T-helper 17 cell (primary cell): Measurements from ENCODE around the gene ZNF804B. TPM values are rescaled to one million over a fixed set of nuclear protein-coding genes. Genes with fewer than 3 reads are reported as not detected.

Experiments used
- ATAC-seq: fragments of 150-1000 bp; cut with Tn5 transposase; 2 replicates; pipeline ENCODE4 v1.10.0; 2021; ENCODE audit warnings: mild to moderate bottlenecking, moderate library complexity
- DNase-seq, 3 donors: peaks; one replicate each; pipeline versions ENCODE4 v3.0.0 to v3.0.0-alpha.2; 2020 to 2021
- H3K9me3 ChIP-seq: one replicate; pipeline ENCODE4 v1.7.0; 2013; ENCODE audit warnings: low read length, mild to moderate bottlenecking; ENCODE audit not compliant: control insufficient read depth, poor library complexity, severe bottlenecking
- H3K27ac Mint-ChIP-seq: one replicate; pipeline ENCODE4 v1.8.0; 2022; ENCODE audit warnings: mild to moderate bottlenecking, moderate library complexity, mixed read lengths
- H3K27me3 Mint-ChIP-seq: one replicate; pipeline ENCODE4 v1.8.0; 2022; ENCODE audit warnings: mixed read lengths
- H3K36me3 Mint-ChIP-seq: one replicate; pipeline ENCODE4 v1.8.0; 2022; ENCODE audit warnings: low read depth, mixed read lengths
- H3K4me1 Mint-ChIP-seq: one replicate; pipeline ENCODE4 v1.8.0; 2022; ENCODE audit warnings: mild to moderate bottlenecking, mixed read lengths
- H3K4me3 Mint-ChIP-seq: one replicate; pipeline ENCODE4 v1.8.0; 2022; ENCODE audit warnings: mild to moderate bottlenecking, moderate library complexity, mixed read lengths
- total RNA-seq, 4 donors: library from RNA in 2 of 4; stranded (reverse) in 2 of 4; gene quantifications; one replicate each; pipeline ENCODE4 v1.2.3 and lab custom pipeline; 2022 to 2026

The ZNF804B gene
- total RNA-seq, 2 donors from 2014 or later, result not detected

DNA sequence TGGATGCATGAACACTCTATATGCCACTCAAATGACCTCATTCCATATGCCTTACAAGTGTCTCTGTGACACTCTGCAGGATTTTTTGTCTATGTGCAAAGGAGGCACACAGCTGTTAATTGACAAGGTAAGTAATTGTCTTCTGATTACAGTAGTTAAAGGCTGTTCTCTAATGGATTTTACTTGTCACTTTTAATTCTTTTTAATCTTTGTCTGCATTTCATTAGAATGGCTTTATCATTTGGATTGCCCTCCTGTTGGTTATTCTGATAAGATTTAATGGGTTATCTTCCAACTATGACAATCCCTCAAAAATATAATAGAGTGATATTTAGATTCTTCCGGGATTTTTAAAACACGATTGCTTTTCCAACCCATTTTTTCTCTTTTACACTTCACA lies 326.1 kb downstream of the ZNF804B start:
- no peaks in the 10 kb centered on the region for H3K36me3 Mint-ChIP-seq
- no peak overlapping the region for H3K4me3 Mint-ChIP-seq
- no peak for ATAC-seq
- no peak overlapping the region for H3K27ac Mint-ChIP-seq
- H3K9me3 ChIP-seq, result no peaks in the 10 kb centered on the region
- DNase-seq, result no peak
- no peaks in the 10 kb centered on the region for H3K27me3 Mint-ChIP-seq
- no peaks in the 10 kb centered on the region for H3K4me1 Mint-ChIP-seq

DNA sequence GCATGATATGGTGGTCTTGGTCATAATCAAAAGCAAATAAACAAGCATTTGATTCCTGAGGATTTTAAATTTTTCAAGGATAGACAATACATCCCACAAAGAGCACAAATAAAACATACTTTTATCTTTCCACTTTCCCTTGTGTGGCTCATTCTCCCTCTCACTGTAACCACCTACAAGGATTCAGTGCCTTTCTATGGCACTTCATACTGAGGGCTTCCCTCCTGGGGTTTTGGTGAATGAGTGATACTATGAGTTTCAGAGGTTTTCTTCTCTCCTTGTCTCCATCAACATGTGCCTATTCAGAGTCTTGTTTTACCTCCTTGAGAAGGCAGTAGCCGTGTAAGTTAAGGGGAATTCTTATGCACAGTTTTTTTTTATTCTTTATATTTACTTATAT lies 332.1 kb downstream of the ZNF804B start:
- H3K9me3 ChIP-seq, result no peaks in the 10 kb centered on the region
- DNase-seq (no peak), ATAC-seq (no peak)
- Mint-ChIP-seq H3K27me3 (no peaks in the 10 kb centered on the region), H3K4me1 (no peaks in the 10 kb centered on the region), H3K36me3 (no peaks in the 10 kb centered on the region), H3K4me3 (no peak overlapping the region), H3K27ac (no peak overlapping the region)

DNA sequence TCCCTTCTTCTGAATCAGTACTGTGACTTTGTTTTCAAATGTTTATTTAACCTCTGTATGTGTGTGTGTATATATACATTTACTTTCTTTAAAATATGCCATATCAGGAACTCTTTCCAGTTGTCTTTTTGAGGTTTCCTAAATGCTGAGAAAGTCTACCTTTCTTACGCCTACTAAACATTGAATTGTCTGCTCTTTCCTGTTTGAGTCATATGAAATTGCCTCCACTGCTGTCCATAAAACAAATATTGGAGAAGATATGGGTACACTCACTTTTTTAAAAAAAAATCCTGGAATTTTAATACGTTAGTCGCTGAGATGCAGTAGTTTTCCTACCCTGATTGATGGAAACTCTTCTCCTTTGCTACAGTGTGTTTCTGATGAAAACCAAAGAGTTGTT lies 334.8 kb downstream of the ZNF804B start:
- H3K4me1 Mint-ChIP-seq, result no peaks in the 10 kb centered on the region
- no peaks in the 10 kb centered on the region for H3K27me3 Mint-ChIP-seq
- no peaks in the 10 kb centered on the region for H3K36me3 Mint-ChIP-seq
- no peak overlapping the region for H3K4me3 Mint-ChIP-seq
- DNase-seq (no peak), ATAC-seq (no peak)
- no peaks in the 10 kb centered on the region for H3K9me3 ChIP-seq
- no peak overlapping the region for H3K27ac Mint-ChIP-seq

DNA sequence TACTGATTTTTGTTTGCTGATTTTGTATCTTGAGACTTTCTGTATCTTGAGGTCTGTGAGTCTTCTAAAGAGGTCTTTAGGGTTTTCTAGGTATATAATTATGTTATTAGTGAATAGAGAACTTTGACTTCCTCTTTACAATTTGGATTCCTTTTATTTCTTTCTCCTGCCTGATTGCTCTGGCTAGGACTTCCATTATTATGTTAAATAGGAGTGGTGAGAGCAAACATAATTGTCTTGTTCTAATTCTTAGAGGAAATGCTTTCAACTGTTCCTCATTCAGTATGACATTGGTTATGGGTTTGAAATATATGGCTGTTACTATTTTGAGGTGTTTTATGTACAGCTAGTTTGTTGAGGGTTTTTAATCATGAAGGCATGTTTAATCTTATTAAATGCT lies 344.1 kb downstream of the ZNF804B start:
- Mint-ChIP-seq H3K27ac (no peak overlapping the region), H3K4me1 (no peaks in the 10 kb centered on the region), H3K27me3 (no peaks in the 10 kb centered on the region), H3K4me3 (no peak overlapping the region), H3K36me3 (no peaks in the 10 kb centered on the region)
- DNase-seq (no peak), ATAC-seq (no peak)
- no peaks in the 10 kb centered on the region for H3K9me3 ChIP-seq

DNA sequence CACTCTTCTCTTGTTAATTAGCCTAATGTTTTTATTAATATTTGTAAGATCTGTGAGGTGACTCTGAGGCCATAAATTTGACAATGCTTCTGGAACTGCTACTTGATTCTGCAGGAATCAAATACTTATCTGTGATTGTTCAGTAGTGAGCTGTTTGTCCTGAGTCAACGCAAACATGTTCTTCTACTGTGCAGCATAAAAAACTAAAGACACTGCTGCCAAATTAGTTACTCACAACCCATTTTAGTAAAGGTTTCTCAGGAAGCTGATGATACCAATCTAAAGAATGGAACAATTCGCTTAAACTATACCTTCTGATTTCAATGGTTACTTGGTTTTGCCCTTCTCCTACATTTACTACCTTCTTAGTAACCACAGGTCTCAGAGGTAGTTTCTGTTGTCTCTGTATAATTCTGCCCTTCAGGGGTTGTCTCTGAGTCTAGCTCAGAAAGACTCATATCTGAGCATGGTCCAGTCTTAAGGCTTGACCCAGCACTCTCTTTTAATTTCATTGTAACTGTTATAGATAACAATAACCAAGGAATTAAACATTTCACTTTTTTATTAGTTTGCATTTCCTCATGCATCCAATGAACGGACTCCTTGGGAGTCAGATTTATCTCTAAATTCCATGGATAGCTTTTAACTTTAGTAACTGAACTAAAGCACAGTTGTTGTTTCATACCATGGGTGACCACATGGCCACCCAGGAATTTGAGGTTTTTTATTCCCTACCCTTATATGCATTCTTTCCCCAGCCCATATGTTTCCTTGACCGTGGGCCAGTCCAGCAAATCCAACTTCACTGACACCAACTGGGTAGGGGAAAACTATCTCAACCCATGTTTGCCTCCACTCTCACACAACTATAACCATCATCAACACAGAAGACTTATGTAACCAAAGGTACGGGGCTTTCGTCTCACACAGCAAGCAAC lies 345.5 kb downstream of the ZNF804B start:
- Mint-ChIP-seq H3K36me3 (no peaks in the 10 kb centered on the region), H3K4me1 (no peaks in the 10 kb centered on the region), H3K4me3 (no peak overlapping the region), H3K27ac (no peak overlapping the region), H3K27me3 (no peaks in the 10 kb centered on the region)
- ATAC-seq, result no peak
- no peaks in the 10 kb centered on the region for H3K9me3 ChIP-seq
- no peak for DNase-seq

DNA sequence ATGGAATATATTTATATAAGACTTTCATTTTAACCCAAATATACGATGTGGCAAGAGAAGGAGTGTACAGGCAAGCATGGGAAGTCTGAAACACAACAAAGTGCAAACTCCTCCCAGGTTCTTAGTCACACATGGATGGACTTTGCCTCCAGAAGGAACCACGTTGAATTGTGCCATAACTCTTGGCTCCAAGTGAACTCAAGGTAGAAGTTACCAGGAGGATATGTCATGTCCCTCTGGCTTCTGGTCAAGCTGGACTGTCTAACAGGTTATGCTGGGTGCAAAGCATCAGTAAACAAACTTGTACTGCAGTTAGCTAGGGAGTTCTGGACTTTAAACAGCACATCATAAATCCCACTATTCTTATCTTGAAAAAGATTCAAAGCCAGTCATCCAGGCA lies 364.4 kb downstream of the ZNF804B start:
- no peaks in the 10 kb centered on the region for H3K4me1 Mint-ChIP-seq
- DNase-seq (no peak), ATAC-seq (no peak)
- no peaks in the 10 kb centered on the region for H3K36me3 Mint-ChIP-seq
- H3K4me3 Mint-ChIP-seq, result no peak overlapping the region
- H3K9me3 ChIP-seq, result no peaks in the 10 kb centered on the region
- no peaks in the 10 kb centered on the region for H3K27me3 Mint-ChIP-seq
- no peak overlapping the region for H3K27ac Mint-ChIP-seq

DNA sequence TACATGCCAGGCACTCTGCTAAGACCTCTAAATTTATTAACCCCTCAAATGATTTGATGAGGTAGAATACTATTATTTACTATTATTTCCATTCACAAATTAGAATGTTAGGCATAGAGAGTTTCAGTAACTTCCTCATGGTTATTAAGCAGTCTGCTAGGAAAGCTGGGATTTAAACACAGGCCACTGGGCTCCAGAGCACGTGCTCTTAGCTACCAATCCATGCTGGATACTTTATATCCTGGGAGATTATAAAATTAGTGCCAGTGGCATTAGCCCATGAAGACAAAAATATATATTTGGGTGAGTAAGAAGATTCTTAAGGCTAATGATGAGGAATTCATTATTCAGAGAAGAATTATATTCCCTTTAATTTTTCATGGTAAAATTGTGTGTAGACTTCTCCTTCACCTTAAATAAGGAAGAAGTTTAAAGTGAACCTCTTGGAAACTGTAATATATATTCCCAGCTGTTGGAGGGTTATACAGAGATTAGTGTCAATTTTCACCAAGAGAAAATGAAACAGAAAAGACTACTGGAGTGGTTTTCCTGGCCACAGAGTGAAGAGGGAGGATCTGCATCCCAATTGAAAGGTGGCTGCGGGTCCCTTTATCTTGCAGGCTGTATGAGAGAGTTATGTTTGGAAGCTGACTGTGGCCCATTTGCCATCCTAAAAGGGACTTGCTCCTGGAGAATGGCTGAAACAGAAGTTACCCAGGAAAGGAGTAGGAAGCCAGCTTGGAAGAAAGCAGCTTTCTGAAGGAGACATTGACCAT lies 370.3 kb downstream of the ZNF804B start:
- ATAC-seq (no peak), DNase-seq (no peak)
- H3K9me3 ChIP-seq, result no peaks in the 10 kb centered on the region
- no peaks in the 10 kb centered on the region for H3K4me1 Mint-ChIP-seq
- H3K27me3 Mint-ChIP-seq, result no peaks in the 10 kb centered on the region
- H3K4me3 Mint-ChIP-seq, result no peak overlapping the region
- no peak overlapping the region for H3K27ac Mint-ChIP-seq
- no peaks in the 10 kb centered on the region for H3K36me3 Mint-ChIP-seq

DNA sequence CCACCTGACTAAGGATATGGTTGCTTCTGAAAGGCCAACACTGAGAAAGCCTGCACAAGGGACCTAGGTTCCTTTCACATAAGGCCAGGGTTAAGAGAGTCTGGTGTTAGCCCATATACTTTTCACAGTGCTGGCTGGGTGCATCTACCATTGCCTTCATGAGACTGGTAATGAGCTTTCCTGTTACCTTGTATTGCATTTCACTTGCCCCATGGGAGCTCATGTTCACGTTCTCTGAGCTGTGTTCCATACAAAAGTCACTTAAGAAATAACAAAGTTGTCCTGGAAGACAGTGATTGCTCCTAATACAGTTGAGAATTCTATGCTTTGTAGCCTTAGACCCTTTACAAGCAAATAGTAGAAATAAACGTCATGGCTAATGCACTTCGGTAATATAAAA lies 373.9 kb downstream of the ZNF804B start:
- no peaks in the 10 kb centered on the region for H3K36me3 Mint-ChIP-seq
- H3K4me1 Mint-ChIP-seq, result no peaks in the 10 kb centered on the region
- no peaks in the 10 kb centered on the region for H3K27me3 Mint-ChIP-seq
- no peak overlapping the region for H3K27ac Mint-ChIP-seq
- H3K9me3 ChIP-seq, result no peaks in the 10 kb centered on the region
- DNase-seq (no peak), ATAC-seq (no peak)
- H3K4me3 Mint-ChIP-seq, result no peak overlapping the region

DNA sequence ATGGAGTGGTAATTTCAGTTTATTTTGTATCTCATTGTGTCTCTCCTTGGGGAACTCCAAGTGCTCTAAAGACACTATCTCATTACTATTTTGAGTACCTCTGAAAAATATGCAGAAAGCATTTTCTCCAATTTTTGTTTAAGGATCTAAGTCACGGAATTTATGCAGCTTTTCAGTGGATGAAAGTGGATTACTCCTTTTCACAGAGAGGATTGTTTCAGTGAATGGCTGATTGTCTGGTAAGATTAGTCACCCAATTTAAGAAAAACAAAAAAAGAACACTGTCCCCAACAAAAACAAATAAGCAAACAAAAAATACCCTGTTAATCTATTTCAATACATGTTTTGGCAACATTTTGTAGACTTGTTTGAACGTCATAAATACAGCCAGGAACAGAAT lies 374.3 kb downstream of the ZNF804B start:
- Mint-ChIP-seq H3K27me3 (no peaks in the 10 kb centered on the region), H3K4me3 (no peak overlapping the region), H3K27ac (no peak overlapping the region), H3K4me1 (no peaks in the 10 kb centered on the region), H3K36me3 (no peaks in the 10 kb centered on the region)
- H3K9me3 ChIP-seq, result no peaks in the 10 kb centered on the region
- no peak for ATAC-seq
- DNase-seq, result no peak

DNA sequence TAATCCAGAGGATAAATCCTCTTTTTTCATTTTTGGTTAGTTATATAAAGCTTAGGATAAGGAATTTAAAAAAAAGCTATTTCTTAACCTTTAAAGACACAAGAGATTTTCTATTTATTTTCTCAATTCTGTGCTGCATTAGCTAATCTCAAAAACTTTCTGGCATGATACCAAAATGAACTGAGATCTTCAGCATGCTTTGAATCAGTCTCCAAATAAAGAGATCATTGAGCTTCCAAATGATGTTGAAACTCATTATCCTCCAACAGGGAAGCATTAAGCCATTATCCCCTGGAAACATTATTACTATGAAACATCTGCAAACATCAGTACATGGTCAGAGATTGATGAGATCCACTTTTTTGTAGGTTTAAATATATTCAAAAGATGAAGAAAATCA lies 386.3 kb downstream of the ZNF804B start:
- H3K9me3 ChIP-seq, result no peaks in the 10 kb centered on the region
- Mint-ChIP-seq H3K27me3 (no peaks in the 10 kb centered on the region), H3K27ac (no peak overlapping the region), H3K4me1 (no peaks in the 10 kb centered on the region), H3K4me3 (no peak overlapping the region), H3K36me3 (no peaks in the 10 kb centered on the region)
- DNase-seq (no peak), ATAC-seq (no peak)

DNA sequence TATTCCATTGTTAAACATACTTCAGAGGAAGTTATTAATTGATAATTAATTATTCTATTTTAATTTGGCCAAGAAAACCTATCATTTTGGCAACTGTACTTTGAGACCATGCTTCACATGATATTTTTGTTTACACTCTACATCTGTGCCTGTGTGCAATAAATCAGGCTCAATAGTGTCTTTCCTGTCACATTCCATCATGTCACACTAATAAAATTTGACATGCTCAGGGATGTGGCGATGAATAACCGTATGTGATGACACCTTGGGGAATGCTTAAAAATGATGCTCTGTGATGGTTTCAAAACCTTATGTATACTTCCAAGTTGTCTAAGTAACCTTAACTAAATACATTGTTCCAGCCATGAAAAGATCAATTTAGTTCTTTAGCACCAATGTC lies 400.6 kb downstream of the ZNF804B start:
- Mint-ChIP-seq H3K27ac (no peak overlapping the region), H3K4me1 (no peaks in the 10 kb centered on the region), H3K36me3 (no peaks in the 10 kb centered on the region), H3K27me3 (no peaks in the 10 kb centered on the region), H3K4me3 (no peak overlapping the region)
- no peak for ATAC-seq
- no peaks in the 10 kb centered on the region for H3K9me3 ChIP-seq
- DNase-seq, result no peak

DNA sequence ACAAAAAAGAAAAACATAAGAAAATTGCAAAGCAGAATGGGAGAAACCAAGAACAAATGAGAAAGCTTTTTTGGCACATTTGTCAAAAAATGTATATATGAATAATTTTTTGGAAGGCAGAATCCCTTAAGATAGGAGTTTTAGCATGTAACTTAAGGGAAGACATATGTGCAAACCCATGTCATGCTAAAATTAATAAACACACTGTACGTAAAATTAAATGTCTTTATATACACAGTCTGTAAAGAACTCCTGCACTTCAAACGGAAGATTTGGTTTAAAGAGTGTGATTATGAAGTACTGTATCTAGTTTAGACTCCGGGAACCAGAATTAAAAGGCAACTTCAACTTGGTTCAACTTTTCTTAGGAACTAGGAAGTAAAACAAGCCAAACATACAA lies 405.9 kb downstream of the ZNF804B start:
- Mint-ChIP-seq H3K27ac (no peak overlapping the region), H3K36me3 (no peaks in the 10 kb centered on the region), H3K4me1 (no peaks in the 10 kb centered on the region), H3K4me3 (no peak overlapping the region), H3K27me3 (no peaks in the 10 kb centered on the region)
- DNase-seq (no peak), ATAC-seq (no peak)
- H3K9me3 ChIP-seq, result no peaks in the 10 kb centered on the region

DNA sequence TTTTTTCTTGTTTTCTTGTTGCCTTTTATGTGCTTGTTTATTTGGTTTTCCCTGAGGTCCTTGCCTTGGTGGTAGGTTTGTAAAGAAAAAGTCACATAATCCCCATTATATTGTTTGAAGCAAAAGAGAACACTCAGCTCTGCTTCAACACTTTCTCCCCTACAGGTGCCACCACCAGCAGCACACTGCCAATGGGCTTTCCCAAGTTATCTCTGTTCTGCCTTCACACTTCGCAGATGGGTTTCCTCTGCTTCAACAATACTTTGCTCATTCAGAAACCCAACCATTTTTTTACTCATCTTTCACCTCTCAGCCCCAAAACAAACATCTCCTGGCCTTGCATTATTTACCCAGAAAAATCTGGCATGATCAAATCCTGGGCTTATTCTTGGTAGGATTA lies 411.1 kb downstream of the ZNF804B start:
- no peaks in the 10 kb centered on the region for H3K36me3 Mint-ChIP-seq
- no peaks in the 10 kb centered on the region for H3K4me1 Mint-ChIP-seq
- no peaks in the 10 kb centered on the region for H3K9me3 ChIP-seq
- DNase-seq (no peak), ATAC-seq (no peak)
- no peaks in the 10 kb centered on the region for H3K27me3 Mint-ChIP-seq
- H3K4me3 Mint-ChIP-seq, result no peak overlapping the region
- no peak overlapping the region for H3K27ac Mint-ChIP-seq

DNA sequence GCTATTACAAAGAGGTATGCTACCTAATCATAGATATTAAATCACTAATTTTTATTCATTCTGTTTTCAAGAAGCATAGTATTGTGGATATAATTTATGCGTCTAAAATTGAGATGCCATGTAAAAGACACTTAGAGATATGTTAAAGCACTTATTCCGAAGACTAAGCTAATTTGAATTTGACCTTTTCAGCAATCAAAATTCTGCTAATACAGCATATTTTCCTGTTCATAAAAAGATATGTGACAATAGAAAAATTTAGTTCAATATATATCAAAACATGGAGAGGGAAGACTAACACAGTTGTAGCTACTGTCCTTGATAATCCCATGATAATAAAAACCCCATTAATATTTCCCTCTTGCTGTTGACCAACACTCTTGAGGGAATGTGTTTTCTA lies 422.6 kb downstream of the ZNF804B start:
- no peaks in the 10 kb centered on the region for H3K9me3 ChIP-seq
- no peaks in the 10 kb centered on the region for H3K27me3 Mint-ChIP-seq
- H3K27ac Mint-ChIP-seq, result no peak overlapping the region
- DNase-seq, result no peak
- no peak overlapping the region for H3K4me3 Mint-ChIP-seq
- ATAC-seq, result no peak
- H3K4me1 Mint-ChIP-seq, result no peaks in the 10 kb centered on the region
- no peaks in the 10 kb centered on the region for H3K36me3 Mint-ChIP-seq
